HT1080 (cell line): Measurements from ENCODE around the gene NR5A2. TPM values are rescaled to one million over a fixed set of nuclear protein-coding genes. Genes with fewer than 3 reads are reported as not detected.

Experiments used
- DNase-seq: peaks from one replicate; pipeline ENCODE4 v3.0.0-alpha.2; 2015; ENCODE audit warnings: low read depth
- total RNA-seq: library from RNA; depleted of rRNA; stranded (reverse); fragments of >200 nt; shearing (Covaris generic); gene quantifications from 2 replicates; pipeline ENCODE4 v1.2.3, GENCODE V29; 2014

NR5A2 gene
- total RNA-seq, 1 experiment from 2014 or later: 0.19 TPM

DNA sequence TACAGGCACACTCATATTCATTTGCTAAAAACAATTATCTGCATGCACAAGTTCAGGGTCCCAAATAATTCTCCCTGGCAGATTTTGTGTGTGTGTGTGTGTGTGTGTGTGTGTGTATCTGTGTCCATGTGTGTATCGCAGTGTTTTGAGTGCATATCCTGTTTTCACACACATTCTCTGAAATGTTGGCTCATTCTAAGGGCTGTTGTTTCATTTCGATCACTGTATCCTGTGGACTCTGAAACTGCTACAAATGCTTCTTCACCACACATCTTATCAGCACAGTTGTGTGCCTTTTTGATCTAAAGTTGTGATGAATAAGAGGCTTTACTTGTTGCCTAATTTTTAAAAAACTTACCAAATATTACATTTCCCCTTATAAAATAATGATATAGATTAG, 34.6 kb downstream of the NR5A2 start:
- no peak for DNase-seq

GRCh38 chr1:200072636-200073285, 45.3 kb downstream of the NR5A2 start:
- DNase-seq: no peak

GRCh38 chr1:200073286-200073637, 45.8 kb downstream of the NR5A2 start:
- DNase-seq: no peak

- no peak for DNase-seq
Observed at GRCh38 chr1:200075522-200075921, 48.0 kb downstream of the NR5A2 start.

DNA sequence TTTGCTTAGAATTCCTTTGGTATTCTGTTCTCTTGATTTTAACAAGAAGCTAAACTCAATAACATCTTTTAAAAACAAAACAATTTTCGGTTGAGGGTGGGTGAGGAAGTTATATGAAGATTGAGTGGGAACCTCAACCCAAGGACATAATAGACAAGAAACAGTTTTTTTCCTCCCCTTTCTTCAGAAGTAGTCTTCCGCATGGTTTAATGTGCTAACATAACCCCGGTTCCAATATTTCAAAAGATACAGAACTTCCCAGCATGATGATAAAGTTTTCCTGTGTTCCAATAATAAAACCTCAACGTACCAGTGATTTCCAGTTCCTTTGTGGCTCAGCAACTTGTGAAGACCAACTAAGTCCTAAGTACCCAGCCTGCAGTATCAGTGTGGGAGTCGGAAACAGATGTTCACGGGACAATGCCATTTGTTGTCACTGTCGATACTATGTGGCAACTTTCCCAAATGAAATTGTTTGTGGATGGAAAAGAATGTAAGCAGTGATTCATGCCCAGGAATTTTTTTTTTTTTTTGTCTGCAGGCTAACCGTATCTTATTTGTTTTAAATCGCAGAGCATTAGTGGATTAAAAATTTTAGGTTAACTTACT, 48.5 kb downstream of the NR5A2 start:
- DNase-seq: peak; percentile 74

DNA sequence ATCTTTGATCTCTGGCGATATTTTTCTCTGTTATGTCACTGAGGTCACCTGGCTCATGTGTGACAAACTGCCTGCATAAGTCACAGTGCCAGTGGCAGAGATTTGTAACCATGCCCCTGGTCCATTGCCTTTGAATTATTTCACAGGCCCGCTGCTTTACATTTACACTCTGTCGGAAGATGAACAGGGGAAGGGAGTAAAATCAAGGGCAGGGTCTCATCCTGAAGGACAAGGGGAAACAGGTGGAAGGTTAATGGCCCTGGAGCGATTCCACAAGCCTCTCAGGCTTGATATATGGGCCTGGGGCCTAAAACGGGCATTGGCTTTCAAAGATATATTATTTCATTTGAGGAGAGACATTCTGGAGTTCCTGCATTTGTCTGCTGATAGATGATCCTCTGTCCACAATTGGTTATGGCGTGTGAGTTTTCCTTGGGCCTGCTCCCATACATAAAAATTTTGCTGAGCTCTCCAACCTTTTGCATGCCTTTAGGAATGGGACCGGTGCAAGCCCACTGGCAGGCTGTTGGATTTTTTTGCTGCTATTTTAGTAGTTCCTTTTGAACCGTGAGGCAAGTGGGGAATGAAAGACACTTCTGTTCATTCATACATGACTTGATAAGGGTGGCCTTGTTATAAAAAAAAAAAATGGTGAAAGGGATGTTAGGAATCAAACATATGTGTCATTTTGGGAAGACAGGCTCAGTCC, 51.9 kb downstream of the NR5A2 start:
- DNase-seq: no peak

DNA sequence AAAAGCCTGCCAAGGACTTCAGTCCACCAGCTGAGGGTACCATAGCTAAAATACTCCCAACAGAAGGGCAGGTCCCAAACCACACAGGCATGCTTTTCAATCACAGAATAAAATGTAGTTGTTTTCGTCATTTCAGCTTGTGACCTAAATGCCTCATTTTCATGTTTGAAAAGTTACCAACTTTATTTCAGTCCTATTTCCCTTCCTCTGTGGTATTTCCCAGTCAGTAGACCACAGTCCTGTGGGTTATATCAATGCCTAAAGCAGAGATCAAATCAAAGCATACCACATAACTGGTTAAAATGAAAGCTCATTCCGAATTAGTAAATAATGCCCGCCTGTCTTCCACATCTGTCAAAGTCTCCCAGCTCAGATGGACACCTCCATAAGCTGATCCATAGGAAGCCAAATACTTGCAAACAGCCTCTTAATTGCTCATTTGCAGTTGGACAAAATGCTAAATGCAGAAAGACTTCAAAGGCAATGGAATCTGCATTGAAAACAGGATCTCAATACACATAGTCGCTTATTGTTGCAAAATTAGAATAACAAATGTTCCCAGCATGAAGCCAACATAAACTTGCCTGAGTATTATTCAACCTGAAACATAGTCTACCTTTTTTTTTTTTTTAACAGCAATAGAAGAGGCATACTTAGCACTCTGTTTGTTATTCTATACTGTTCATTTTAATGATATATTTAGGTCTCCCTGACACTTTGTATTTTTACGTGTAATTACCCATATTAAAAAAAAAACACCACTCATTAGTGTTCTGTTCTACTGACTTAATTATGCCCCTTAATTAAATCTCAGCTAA, 53.9 kb downstream of the NR5A2 start:
- DNase-seq: no peak

- DNase-seq: no peak
Observed at GRCh38 chr1:200081969-200082245, 54.4 kb downstream of the NR5A2 start.

GRCh38 chr1:200082329-200082728, 54.8 kb downstream of the NR5A2 start:
- no peak for DNase-seq

GRCh38 chr1:200090252-200091159, 63.0 kb downstream of the NR5A2 start:
- no peak for DNase-seq

DNA sequence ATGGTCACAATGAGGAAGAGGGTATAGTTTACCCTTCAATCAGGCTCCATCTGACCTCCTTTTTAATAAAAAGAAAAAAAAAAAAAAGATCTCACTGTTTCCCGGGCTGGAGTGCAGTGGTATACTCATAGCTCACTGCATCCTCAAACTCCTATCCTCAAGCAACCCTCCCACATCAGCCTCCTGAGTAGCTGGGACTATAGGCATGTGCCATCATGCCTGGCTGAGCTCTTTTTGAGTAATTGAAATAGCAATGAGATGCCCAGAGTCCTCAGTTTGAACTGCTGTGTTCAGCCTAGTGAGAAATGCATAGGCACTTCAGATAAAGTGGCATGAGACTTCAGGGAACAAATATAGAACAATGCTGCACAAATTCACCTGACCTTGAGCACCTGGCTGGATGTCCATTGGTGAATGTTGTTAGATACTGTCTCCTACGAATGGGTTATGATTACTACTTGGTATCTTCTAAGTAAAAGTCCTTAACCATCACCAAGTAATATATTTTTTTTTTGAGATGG, 67.6 kb downstream of the NR5A2 start:
- DNase-seq: no peak

- no peak for DNase-seq
Observed at GRCh38 chr1:200096774-200097173, 69.3 kb downstream of the NR5A2 start.

GRCh38 chr1:200099040-200099439, 71.5 kb downstream of the NR5A2 start:
- no peak for DNase-seq

DNA sequence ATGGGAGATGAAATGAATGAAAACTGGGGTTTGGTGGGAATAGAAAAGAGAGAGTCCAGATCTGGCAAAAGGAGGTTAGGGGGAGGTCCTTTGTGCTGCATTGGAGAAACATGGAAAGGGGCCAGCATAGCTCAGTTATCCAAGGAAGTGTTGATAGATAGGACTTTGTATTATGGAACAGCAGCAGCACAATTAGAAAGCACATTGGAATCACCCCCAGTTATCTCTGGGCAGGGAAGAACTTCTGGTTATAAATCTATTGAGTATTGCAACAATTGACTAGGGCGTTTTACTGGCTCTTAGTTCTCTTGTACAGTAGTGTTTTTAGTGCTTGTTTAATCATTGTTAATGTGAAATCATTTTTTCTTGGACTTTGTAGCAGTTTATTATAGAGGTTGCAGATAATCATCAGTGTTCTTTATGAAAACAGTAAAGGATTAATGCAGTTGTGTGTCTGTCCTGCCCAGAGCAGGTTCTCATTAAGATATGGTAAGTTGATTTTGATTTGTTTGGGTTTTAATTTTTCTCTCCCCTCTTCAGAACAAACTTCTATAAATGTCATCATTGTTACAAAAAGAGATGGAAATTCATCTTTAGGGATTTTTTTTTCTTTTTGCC, 76.6 kb downstream of the NR5A2 start:
- no peak for DNase-seq

GRCh38 chr1:200107004-200107470, 79.5 kb downstream of the NR5A2 start:
- DNase-seq: no peak

- no peak for DNase-seq
Observed at GRCh38 chr1:200108659-200109058, 81.1 kb downstream of the NR5A2 start.

DNA sequence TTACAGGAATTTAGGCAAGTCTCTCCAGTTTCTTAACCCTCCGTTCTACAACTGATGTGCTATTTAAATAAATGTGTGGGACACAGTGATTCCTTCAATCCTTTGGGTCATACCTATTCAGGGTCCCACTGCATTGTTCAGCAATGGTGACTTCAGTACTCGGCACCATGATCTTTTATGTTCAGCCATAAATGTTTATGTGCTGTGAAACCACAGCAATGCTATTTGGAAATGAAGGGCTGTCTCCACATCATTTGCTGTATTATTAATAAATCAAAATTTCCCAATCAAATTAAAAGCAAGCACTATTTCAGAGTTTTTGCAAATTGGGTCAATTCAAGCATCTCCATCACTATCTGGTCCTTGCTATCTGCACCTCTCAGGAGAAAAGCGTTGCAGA, 84.8 kb downstream of the NR5A2 start:
- DNase-seq: no peak

DNA sequence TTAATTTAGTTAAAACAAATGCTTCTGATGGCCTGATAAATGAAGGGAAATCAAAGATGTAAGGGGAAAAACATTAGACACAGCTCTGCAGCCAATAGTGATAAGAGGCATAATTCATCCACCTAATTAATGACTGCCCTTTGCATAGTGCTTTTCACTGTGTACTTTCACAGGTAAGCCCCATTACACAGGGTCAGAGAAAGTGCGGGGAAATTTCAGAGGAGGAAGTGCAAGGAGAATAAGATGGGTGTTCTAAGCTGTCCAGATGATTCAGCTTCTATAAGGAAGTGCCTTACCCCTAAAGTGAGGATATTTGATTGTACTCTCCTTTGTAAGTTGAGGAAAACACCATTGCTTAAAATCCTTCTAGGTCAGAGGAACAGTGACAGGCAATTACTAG, 88.0 kb downstream of the NR5A2 start:
- DNase-seq: no peak

DNA sequence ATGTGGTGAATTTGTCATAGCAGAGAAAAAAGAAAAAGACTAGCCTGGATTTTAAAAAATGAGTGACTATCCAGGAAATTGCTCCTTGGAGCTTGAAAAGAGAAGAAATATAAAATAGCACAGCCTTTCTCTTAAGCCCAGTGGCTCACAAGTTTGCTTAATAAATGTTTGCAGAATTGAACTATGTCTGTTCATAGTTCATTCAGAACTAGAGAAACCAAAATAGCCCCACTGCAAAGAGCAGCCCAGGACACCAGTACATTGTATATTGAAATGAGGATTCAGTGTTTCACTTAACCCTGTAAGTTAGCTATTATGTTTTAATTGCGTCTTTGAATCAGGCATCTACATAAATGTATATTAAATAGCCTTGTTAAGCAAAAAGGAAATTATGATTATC, 88.8 kb downstream of the NR5A2 start:
- no peak for DNase-seq

DNA sequence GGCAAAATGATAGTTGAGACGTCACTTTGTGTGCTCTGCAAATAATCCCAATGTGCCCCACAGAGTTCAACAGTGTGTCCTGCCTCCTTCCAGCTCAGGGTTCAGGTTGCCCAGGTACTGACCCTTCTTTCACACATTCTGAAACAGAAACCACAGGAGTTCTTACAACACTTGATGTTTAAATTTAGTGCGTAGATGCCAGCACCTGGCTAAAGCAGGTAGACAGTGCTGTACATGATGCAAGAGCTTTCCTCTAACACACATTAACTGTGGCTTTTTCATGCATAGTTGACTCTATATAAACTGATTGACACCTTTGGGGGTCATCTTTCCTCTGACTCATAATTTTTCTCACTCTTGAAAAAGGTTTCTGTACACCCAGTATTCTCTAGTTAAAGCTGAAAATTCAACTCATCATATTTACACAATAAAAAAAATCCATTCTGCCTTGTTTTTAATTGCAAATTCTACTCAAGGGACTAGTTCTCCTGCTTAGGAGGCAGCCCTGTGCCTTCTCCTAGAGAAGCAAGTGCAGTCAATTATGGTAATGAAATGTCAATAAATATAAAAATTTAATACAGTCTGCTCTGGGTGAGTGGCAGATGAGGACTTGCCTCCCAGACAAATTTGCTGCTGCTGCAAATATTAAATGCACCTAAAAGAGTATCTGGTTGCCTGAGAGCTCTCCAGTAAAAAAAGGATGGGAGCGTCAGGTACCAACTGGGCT, 91.4 kb downstream of the NR5A2 start:
- no peak for DNase-seq
